ENCODE measurements around the gene OTUD5. TPM values are rescaled to one million over a fixed set of nuclear protein-coding genes. Genes with fewer than 3 reads are reported as not detected.
"Not testable (repeated sequence)": the region's sequence is repeated elsewhere in the genome, so short reads cannot be mapped to it uniquely, and the experiment has no call there.

Gene OTUD5
- total RNA-seq, 1 donor from 2014 or later = 18.4 TPM

GRCh38 chrX:48883729-48884128, 73.7 kb downstream of the OTUD5 start:
- H3K4me3 ChIP-seq (ENCODE audit: low read depth, low read length) = no peak overlapping the region
- H3K36me3 ChIP-seq (ENCODE audit: control insufficient read depth, insufficient read depth, low read length) = no peaks in the 10 kb centered on the region
- no peaks in the 10 kb centered on the region for H3K27me3 ChIP-seq (ENCODE audit: control insufficient read depth, insufficient read depth, low read length)
- no peak for DNase-seq (ENCODE audit: low read depth)
- TF ChIP-seq, protein P1, sequence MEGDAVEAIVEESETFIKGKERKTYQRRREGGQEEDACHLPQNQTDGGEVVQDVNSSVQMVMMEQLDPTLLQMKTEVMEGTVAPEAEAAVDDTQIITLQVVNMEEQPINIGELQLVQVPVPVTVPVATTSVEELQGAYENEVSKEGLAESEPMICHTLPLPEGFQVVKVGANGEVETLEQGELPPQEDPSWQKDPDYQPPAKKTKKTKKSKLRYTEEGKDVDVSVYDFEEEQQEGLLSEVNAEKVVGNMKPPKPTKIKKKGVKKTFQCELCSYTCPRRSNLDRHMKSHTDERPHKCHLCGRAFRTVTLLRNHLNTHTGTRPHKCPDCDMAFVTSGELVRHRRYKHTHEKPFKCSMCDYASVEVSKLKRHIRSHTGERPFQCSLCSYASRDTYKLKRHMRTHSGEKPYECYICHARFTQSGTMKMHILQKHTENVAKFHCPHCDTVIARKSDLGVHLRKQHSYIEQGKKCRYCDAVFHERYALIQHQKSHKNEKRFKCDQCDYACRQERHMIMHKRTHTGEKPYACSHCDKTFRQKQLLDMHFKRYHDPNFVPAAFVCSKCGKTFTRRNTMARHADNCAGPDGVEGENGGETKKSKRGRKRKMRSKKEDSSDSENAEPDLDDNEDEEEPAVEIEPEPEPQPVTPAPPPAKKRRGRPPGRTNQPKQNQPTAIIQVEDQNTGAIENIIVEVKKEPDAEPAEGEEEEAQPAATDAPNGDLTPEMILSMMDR (IDR thresholded peaks at IDR 0.05; ENCODE audit: insufficient read depth, low read length, severe bottlenecking) = no peak
- no peak for FAIRE-seq

DNA sequence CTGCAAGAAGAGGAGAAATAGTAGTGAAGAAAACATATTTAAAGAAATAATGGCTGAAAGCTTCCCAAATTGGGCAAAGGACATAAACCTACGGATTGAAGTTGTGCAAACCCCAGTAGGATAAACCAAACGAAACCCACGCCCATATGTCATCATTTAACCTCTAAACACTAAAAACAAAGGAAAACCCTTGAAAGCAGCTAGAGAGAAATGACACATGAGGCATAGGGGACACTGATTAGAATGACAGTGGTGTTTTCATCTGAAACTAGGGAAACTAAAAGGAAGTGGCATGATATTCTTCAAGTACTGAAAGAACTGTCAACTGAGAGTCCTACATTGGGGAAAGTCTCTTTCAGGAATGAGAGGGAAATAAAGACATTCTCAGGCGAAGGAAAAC, 80.5 kb downstream of the OTUD5 start:
- not testable (repeated sequence) for DNase-seq (ENCODE audit: low read depth); H3K4me3 ChIP-seq (ENCODE audit: low read depth, low read length); H3K36me3 ChIP-seq (ENCODE audit: control insufficient read depth, insufficient read depth, low read length); FAIRE-seq; H3K27me3 ChIP-seq (ENCODE audit: control insufficient read depth, insufficient read depth, low read length)

Other genes with a start within 250 kb of the OTUD5 start
- not detected in 2 replicates for gene GLOD5, start 195.9 kb downstream of the OTUD5 start, total RNA-seq
- gene GATA1, start 171.0 kb downstream of the OTUD5 start, total RNA-seq = not detected in 2 replicates
- 33.2 and 36.2 TPM in 2 replicates for gene HDAC6, start 155.5 kb downstream of the OTUD5 start, total RNA-seq
- not detected in 2 replicates for gene ERAS, start 131.1 kb downstream of the OTUD5 start, total RNA-seq
- 0.26 and 0.51 TPM in 2 replicates for gene PCSK1N, start 122.0 kb downstream of the OTUD5 start, total RNA-seq
- gene TIMM17B, start 59.8 kb downstream of the OTUD5 start, total RNA-seq = 28.2 and 35.2 TPM in 2 replicates
- gene PQBP1, start 59.7 kb downstream of the OTUD5 start, total RNA-seq = 101 and 108 TPM in 2 replicates
- 19.3 and 21.9 TPM in 2 replicates for gene SLC35A2, start 46.0 kb downstream of the OTUD5 start, total RNA-seq
- 3.2 and 6.8 TPM in 2 replicates for gene PIM2, start 38.6 kb downstream of the OTUD5 start, total RNA-seq
- 0.26 and 0.64 TPM in 2 replicates for gene KCND1, start 14.2 kb upstream of the OTUD5 start, total RNA-seq
- 24.5 and 35.8 TPM in 2 replicates for gene GRIPAP1, start 44.7 kb upstream of the OTUD5 start, total RNA-seq
- gene TFE3, start 85.8 kb upstream of the OTUD5 start, total RNA-seq = 8.7 and 14.8 TPM in 2 replicates
- 1.1 and 2.2 TPM in 2 replicates for gene CCDC120, start 101.4 kb upstream of the OTUD5 start, total RNA-seq
- gene PRAF2, start 116.4 kb upstream of the OTUD5 start, total RNA-seq = 1.7 and 2.6 TPM in 2 replicates
- 38.5 and 42.1 TPM in 2 replicates for gene WDR45, start 122.3 kb upstream of the OTUD5 start, total RNA-seq
- gene GPKOW, start 166.1 kb upstream of the OTUD5 start, total RNA-seq = 22.6 and 31.4 TPM in 2 replicates
- gene MAGIX, start 205.2 kb upstream of the OTUD5 start, total RNA-seq = 3.7 and 4.6 TPM in 2 replicates
- 16.8 and 20.4 TPM in 2 replicates for gene PLP2, start 214.3 kb upstream of the OTUD5 start, total RNA-seq
- gene PRICKLE3, start 228.8 kb upstream of the OTUD5 start, total RNA-seq = 12.1 and 13.4 TPM in 2 replicates
- gene SYP, start 242.6 kb upstream of the OTUD5 start, total RNA-seq = under 0.01 TPM in 2 replicates

Data from bronchial epithelial cell (primary cell).